H9 (cell line): ENCODE data around the gene MCFD2. TPM values are rescaled to one million over a fixed set of nuclear protein-coding genes. Genes with fewer than 3 reads are reported as not detected.

ENCODE experiments used
- DNase-seq: peaks from one replicate; pipeline ENCODE4 v3.0.0-alpha.2; 2017
- H2AFZ ChIP-seq: one replicate; pipeline ENCODE4 v1.6.1; 2013; ENCODE audit warnings: mild to moderate bottlenecking, low read length, control low read depth, moderate library complexity
- H2AK5ac ChIP-seq: 2 replicates; pipeline ENCODE4 v1.6.1; 2013; ENCODE audit warnings: low read length, control low read depth, mixed read lengths; ENCODE audit not compliant: insufficient read length
- H2BK120ac ChIP-seq: one replicate; pipeline ENCODE4 v1.6.1; 2013; ENCODE audit warnings: low read depth, mild to moderate bottlenecking, low read length, control low read depth, inconsistent platforms; ENCODE audit not compliant: poor library complexity, severe bottlenecking
- H2BK12ac ChIP-seq: 2 replicates; pipeline ENCODE4 v1.6.1; 2013; ENCODE audit warnings: low read length, control low read depth, mixed read lengths, low read depth; ENCODE audit not compliant: insufficient read length
- H2BK15ac ChIP-seq: 2 replicates; pipeline ENCODE4 v1.6.1; 2013; ENCODE audit warnings: low read depth, low read length, control low read depth
- H2BK20ac ChIP-seq: one replicate; pipeline ENCODE4 v1.6.1; 2013; ENCODE audit warnings: low read depth, mild to moderate bottlenecking, low read length, control low read depth, inconsistent platforms; ENCODE audit not compliant: poor library complexity, severe bottlenecking
- H2BK5ac ChIP-seq: 2 replicates; pipeline ENCODE4 v1.6.1; 2013; ENCODE audit warnings: low read length, control low read depth, mixed read lengths; ENCODE audit not compliant: insufficient read length
- H3K14ac ChIP-seq: 2 replicates; pipeline ENCODE4 v1.6.1; 2013; ENCODE audit warnings: low read length, control low read depth; ENCODE audit not compliant: insufficient read depth
- H3K18ac ChIP-seq: 2 replicates; pipeline ENCODE4 v1.6.1; 2013; ENCODE audit warnings: low read depth, mild to moderate bottlenecking, mixed read lengths, low read length, control low read depth; ENCODE audit not compliant: insufficient read length
- H3K23ac ChIP-seq: 2 replicates; pipeline ENCODE4 v1.6.1; 2013; ENCODE audit warnings: low read length, control low read depth, mixed read lengths, low read depth; ENCODE audit not compliant: insufficient read length
- H3K23me2 ChIP-seq: 2 replicates; pipeline ENCODE4 v1.6.1; 2013; ENCODE audit warnings: low read depth, mild to moderate bottlenecking, mixed read lengths, low read length, control low read depth; ENCODE audit not compliant: insufficient read length, poor library complexity, severe bottlenecking
- H3K27ac ChIP-seq: 2 replicates; pipeline ENCODE4 v1.5.1; 2013; ENCODE audit warnings: low read length, control low read depth, mixed read lengths, low read depth; ENCODE audit not compliant: insufficient read length
- H3K27me3 ChIP-seq: 2 replicates; pipeline ENCODE4 v1.6.1; 2013; ENCODE audit warnings: low read length, control low read depth, inconsistent platforms; ENCODE audit not compliant: insufficient read depth
- H3K4ac ChIP-seq: 2 replicates; pipeline ENCODE4 v1.6.1; 2013; ENCODE audit warnings: low read depth, mild to moderate bottlenecking, control low read depth, inconsistent platforms, low read length, moderate library complexity
- H3K4me1 ChIP-seq: 2 replicates; pipeline ENCODE4 v1.6.1; 2013; ENCODE audit warnings: low read length, control low read depth, inconsistent platforms; ENCODE audit not compliant: insufficient read depth
- H3K4me2 ChIP-seq: 2 replicates; pipeline ENCODE4 v1.6.1; 2013; ENCODE audit warnings: low read length, control low read depth, mixed read lengths; ENCODE audit not compliant: insufficient read length, insufficient read depth
- H3K56ac ChIP-seq: 2 replicates; pipeline ENCODE4 v1.6.1; 2013; ENCODE audit warnings: low read depth, mild to moderate bottlenecking, mixed read lengths, low read length, control low read depth; ENCODE audit not compliant: insufficient read length
- H3K79me1 ChIP-seq: 2 replicates; pipeline ENCODE4 v1.6.1; 2013; ENCODE audit warnings: low read depth, mild to moderate bottlenecking, moderate library complexity, low read length, control low read depth, inconsistent platforms; ENCODE audit not compliant: insufficient read depth, poor library complexity, severe bottlenecking
- H3K79me2 ChIP-seq: 2 replicates; pipeline ENCODE4 v1.6.1; 2013; ENCODE audit warnings: low read length, control low read depth, inconsistent platforms; ENCODE audit not compliant: insufficient read depth
- H3K9ac ChIP-seq: 2 replicates; pipeline ENCODE4 v1.6.1; 2013; ENCODE audit warnings: low read length, control low read depth, mixed read lengths; ENCODE audit not compliant: insufficient read length; ENCODE audit errors: extremely low read depth
- H3K9me3 ChIP-seq: one replicate; pipeline ENCODE4 v1.6.1; 2013; ENCODE audit warnings: low read depth, low read length, inconsistent platforms; ENCODE audit not compliant: control insufficient read depth
- H3T11ph ChIP-seq: one replicate; pipeline ENCODE4 v1.6.1; 2013; ENCODE audit warnings: mild to moderate bottlenecking, low read length, control low read depth, inconsistent platforms
- H4K20me1 ChIP-seq: one replicate; pipeline ENCODE4 v1.6.1; 2013; ENCODE audit not compliant: control insufficient read depth, insufficient read length, insufficient read depth
- H4K5ac ChIP-seq: 2 replicates; pipeline ENCODE4 v1.6.1; 2013; ENCODE audit warnings: low read depth, mild to moderate bottlenecking, mixed read lengths, low read length, control low read depth; ENCODE audit not compliant: insufficient read length
- H4K8ac ChIP-seq: replicated peaks from 2 replicates; pipeline ENCODE4 v1.6.1; 2013; ENCODE audit warnings: low read length, control low read depth, mixed read lengths, low read depth; ENCODE audit not compliant: insufficient read length
- H4K91ac ChIP-seq: 2 replicates; pipeline ENCODE4 v1.6.1; 2013; ENCODE audit warnings: low read depth, mild to moderate bottlenecking, moderate library complexity, mixed read lengths, low read length, control low read depth; ENCODE audit not compliant: insufficient read length
- H3K27ac Mint-ChIP-seq, 3 experiments: 2 replicates in 2 of 3; 3 replicates in 1 of 3; pipeline ENCODE4 v1.8.0; 2020 to 2021; ENCODE audit warnings: mixed read lengths in 3 of 3, mild to moderate bottlenecking in 1 of 3, moderate library complexity in 1 of 3
- H3K27me3 Mint-ChIP-seq: 2 replicates; pipeline ENCODE4 v1.8.0; 2021; ENCODE audit warnings: low read depth, mild to moderate bottlenecking, moderate library complexity, mixed read lengths
- H3K36me3 Mint-ChIP-seq, 3 experiments: 2 replicates in 2 of 3; 3 replicates in 1 of 3; pipeline ENCODE4 v1.8.0; 2020 to 2021; ENCODE audit warnings: low read depth in 3 of 3, mixed read lengths in 3 of 3; ENCODE audit not compliant: insufficient read depth in 1 of 3
- H3K4me1 Mint-ChIP-seq, 2 experiments: 2 replicates each; pipeline ENCODE4 v1.8.0; 2020; ENCODE audit warnings: mixed read lengths in 2 of 2
- H3K4me3 Mint-ChIP-seq, 2 experiments: 2 replicates in 1 of 2; 3 replicates in 1 of 2; pipeline ENCODE4 v1.8.0; 2020 to 2021; ENCODE audit warnings: mild to moderate bottlenecking in 2 of 2, mixed read lengths in 2 of 2, moderate library complexity in 1 of 2
- H3K9me3 Mint-ChIP-seq, 2 experiments: 2 replicates in 1 of 2; 3 replicates in 1 of 2; pipeline ENCODE4 v1.8.0; 2020; ENCODE audit warnings: mild to moderate bottlenecking in 2 of 2, mixed read lengths in 2 of 2, moderate library complexity in 1 of 2
- CTCF ChIP-seq: fragments of 200-600 bp; sonication (generic); conservative IDR thresholded peaks from 3 replicates; pipeline ENCODE4 v1.8.0; 2021; ENCODE audit warnings: antibody characterized with exemption, mild to moderate bottlenecking
- WGBS: extraction: QIAGEN DNeasy Blood & Tissue Kit; methylation state at CpG from one replicate; pipeline ENCODE4 v1.1.7; 2013; ENCODE audit warnings: missing lambda C conversion rate, low lambda C conversion rate, mixed read lengths; ENCODE audit not compliant: insufficient read length; ENCODE audit errors: extremely low coverage; 5-methylcytosine and 5-hydroxymethylcytosine counted together
- total RNA-seq: library from RNA; stranded (reverse); gene quantifications from 2 replicates; pipeline ENCODE4 v1.2.1, GENCODE V29; 2021

The MCFD2 gene
- total RNA-seq, 1 experiment from 2014 or later, result 64.6 TPM

GRCh38 chr2:46901611-46902010, 14.0 kb downstream of the MCFD2 start:
- peaks cover 3 to 8% of the 10 kb centered on the region in 2 experiments for H3K4me1 Mint-ChIP-seq

More at GRCh38 chr2:46901611-46902010, 14.0 kb downstream of the MCFD2 start:
- no peak for TF ChIP-seq CTCF
- no peaks in the 10 kb centered on the region for H3K27me3 ChIP-seq
- H3K23ac ChIP-seq, result no peak overlapping the region
- no peaks in the 10 kb centered on the region for H3K79me2 ChIP-seq
- H3K9ac ChIP-seq, result no peak overlapping the region
- H2BK15ac ChIP-seq, result no peak overlapping the region
- H2AFZ ChIP-seq, result no peak overlapping the region
- no peaks in the 10 kb centered on the region for H3K23me2 ChIP-seq
- H2AK5ac ChIP-seq, result no peak overlapping the region
- no peak overlapping the region for H2BK12ac ChIP-seq
- no CpG with 5 or more reads among the region's 2 CpGs for WGBS
- no peak overlapping the region for H3K14ac ChIP-seq
- no peak overlapping the region for H3K4me2 ChIP-seq
- H2BK5ac ChIP-seq, result no peak overlapping the region
- no peak overlapping the region for H3T11ph ChIP-seq
- H3K4ac ChIP-seq, result no peak overlapping the region
- H3K4me1 ChIP-seq, result no peaks in the 10 kb centered on the region
- H3K18ac ChIP-seq, result no peak overlapping the region
- Mint-ChIP-seq H3K27ac (no peak overlapping the region), H3K4me3 (no peak overlapping the region), H3K9me3 (no peaks in the 10 kb centered on the region), H3K36me3 (peaks cover 8 to 27% (median 23%) of the 10 kb centered on the region in 3 experiments; a peak in 6 of 7 replicates), H3K27me3 (no peaks in the 10 kb centered on the region)
- H4K5ac ChIP-seq, result no peak overlapping the region
- no peak overlapping the region for H4K8ac ChIP-seq
- no peak for DNase-seq
- no peak overlapping the region for H3K56ac ChIP-seq
- H2BK20ac ChIP-seq, result no peak overlapping the region
- H4K91ac ChIP-seq, result no peak overlapping the region
- H3K9me3 ChIP-seq, result no peaks in the 10 kb centered on the region
- no peaks in the 10 kb centered on the region for H3K79me1 ChIP-seq
- H3K27ac ChIP-seq, result no peak overlapping the region
- no peak overlapping the region for H2BK120ac ChIP-seq
- no peaks in the 10 kb centered on the region for H4K20me1 ChIP-seq
